ENCODE data around the gene SETD1B.
A peak's percentile ranks its signal among the peaks of the same experiment; 100 is the strongest.
"Not testable (repeated sequence)": the region's sequence is repeated elsewhere in the genome, so short reads cannot be mapped to it uniquely, and the experiment has no call there.

SETD1B gene

GRCh38 chr12:121803861-121804416, at the start of gene SETD1B:
SETD1B (plus strand) TSS chr12:121804009; CDS start chr12:121804738, 729 bp downstream.
- peak; percentile 84 for DNase-seq

GRCh38 chr12:121754836-121755235, 49.0 kb upstream of the SETD1B start:
- DNase-seq = no peak

GRCh38 chr12:121755591-121755990, 48.2 kb upstream of the SETD1B start:
- DNase-seq = no peak

- DNase-seq = not testable (repeated sequence)
These were observed 45.3 kb upstream of the SETD1B start for GRCh38 chr12:121758536-121758935.

GRCh38 chr12:121762269-121762668, 41.5 kb upstream of the SETD1B start:
- no peak for DNase-seq

GRCh38 chr12:121764808-121765207, 39.0 kb upstream of the SETD1B start:
- no peak for DNase-seq

GRCh38 chr12:121765573-121765972, 38.2 kb upstream of the SETD1B start:
- no peak for DNase-seq

- DNase-seq = no peak
These were observed 37.3 kb upstream of the SETD1B start for GRCh38 chr12:121766290-121767039.

GRCh38 chr12:121767525-121768016, 36.2 kb upstream of the SETD1B start:
- no peak for DNase-seq

GRCh38 chr12:121769297-121769830, 34.4 kb upstream of the SETD1B start:
- DNase-seq = no peak

- DNase-seq = no peak
These were observed 33.9 kb upstream of the SETD1B start for GRCh38 chr12:121769831-121770301.

GRCh38 chr12:121770388-121770787, 33.4 kb upstream of the SETD1B start:
- DNase-seq = no peak

GRCh38 chr12:121770813-121771625, 32.8 kb upstream of the SETD1B start:
- no peak for DNase-seq

GRCh38 chr12:121773011-121773777, 30.6 kb upstream of the SETD1B start:
- DNase-seq = peak; percentile 92

- no peak for DNase-seq
These were observed 28.8 kb upstream of the SETD1B start for GRCh38 chr12:121774968-121775474.

- DNase-seq = no peak
These were observed 28.3 kb upstream of the SETD1B start for GRCh38 chr12:121775501-121775900.

- peak; percentile 96 for DNase-seq
These were observed 27.4 kb upstream of the SETD1B start for GRCh38 chr12:121776190-121777098.

- DNase-seq = no peak
These were observed 25.0 kb upstream of the SETD1B start for GRCh38 chr12:121778567-121779421.

- DNase-seq = no peak
These were observed 24.4 kb upstream of the SETD1B start for GRCh38 chr12:121779422-121779895.

GRCh38 chr12:121780429-121780828, 23.4 kb upstream of the SETD1B start:
- no peak for DNase-seq
